GM12872 (cell line): Measurements from ENCODE around the gene COL4A3.

Experiments
- TF ChIP-seq, protein P1 (sequence below): IDR thresholded peaks from 3 replicates; pipeline ENCODE4 v1.5.1; 2011; ENCODE audit warnings: low read depth, mild to moderate bottlenecking, low read length, moderate library complexity; ENCODE audit not compliant: insufficient read depth

COL4A3 gene

GRCh38 chr2:227219312-227220105 lies 55.1 kb downstream of the COL4A3 start:
- TF ChIP-seq, protein P1, sequence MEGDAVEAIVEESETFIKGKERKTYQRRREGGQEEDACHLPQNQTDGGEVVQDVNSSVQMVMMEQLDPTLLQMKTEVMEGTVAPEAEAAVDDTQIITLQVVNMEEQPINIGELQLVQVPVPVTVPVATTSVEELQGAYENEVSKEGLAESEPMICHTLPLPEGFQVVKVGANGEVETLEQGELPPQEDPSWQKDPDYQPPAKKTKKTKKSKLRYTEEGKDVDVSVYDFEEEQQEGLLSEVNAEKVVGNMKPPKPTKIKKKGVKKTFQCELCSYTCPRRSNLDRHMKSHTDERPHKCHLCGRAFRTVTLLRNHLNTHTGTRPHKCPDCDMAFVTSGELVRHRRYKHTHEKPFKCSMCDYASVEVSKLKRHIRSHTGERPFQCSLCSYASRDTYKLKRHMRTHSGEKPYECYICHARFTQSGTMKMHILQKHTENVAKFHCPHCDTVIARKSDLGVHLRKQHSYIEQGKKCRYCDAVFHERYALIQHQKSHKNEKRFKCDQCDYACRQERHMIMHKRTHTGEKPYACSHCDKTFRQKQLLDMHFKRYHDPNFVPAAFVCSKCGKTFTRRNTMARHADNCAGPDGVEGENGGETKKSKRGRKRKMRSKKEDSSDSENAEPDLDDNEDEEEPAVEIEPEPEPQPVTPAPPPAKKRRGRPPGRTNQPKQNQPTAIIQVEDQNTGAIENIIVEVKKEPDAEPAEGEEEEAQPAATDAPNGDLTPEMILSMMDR: no peak

DNA sequence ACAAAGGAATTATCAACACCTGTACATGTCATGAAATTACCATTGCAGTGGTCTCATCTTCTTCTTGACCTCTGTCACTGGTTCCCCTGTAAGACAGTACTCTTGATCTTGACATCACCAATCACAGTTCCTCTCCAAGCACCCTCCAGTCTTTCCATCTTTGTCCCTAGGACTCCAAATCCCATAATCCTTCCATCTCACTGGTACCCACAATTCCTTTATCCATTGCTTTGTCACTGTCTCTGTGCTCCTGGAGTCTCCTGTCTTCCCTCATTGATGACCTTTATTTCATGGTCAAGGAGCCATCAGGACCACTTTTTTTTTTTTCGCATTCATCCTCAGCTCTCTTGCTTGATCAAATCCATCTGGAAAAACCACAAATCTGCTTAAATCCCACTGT lies 56.7 kb downstream of the COL4A3 start:
- TF ChIP-seq, protein P1: no peak

DNA sequence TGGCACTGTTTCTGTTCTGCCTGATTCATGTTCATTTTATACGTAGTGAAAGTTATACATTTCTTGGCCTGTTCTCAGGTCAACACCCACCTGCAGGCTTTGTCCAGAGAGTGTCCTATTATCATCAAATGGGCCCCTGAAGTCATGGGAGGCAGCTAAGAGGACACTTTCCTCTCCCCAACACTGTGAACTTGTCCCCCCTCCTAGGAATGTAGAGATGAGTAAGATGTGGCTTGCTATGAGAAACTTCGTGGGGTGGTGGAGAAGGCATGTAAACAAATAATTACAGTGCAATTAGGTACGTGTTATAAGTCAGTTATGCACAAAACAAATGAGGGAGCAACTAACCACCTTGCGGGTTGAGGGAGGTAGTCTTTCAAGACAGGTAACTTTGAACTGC lies 57.9 kb downstream of the COL4A3 start:
- TF ChIP-seq, protein P1: no peak

DNA sequence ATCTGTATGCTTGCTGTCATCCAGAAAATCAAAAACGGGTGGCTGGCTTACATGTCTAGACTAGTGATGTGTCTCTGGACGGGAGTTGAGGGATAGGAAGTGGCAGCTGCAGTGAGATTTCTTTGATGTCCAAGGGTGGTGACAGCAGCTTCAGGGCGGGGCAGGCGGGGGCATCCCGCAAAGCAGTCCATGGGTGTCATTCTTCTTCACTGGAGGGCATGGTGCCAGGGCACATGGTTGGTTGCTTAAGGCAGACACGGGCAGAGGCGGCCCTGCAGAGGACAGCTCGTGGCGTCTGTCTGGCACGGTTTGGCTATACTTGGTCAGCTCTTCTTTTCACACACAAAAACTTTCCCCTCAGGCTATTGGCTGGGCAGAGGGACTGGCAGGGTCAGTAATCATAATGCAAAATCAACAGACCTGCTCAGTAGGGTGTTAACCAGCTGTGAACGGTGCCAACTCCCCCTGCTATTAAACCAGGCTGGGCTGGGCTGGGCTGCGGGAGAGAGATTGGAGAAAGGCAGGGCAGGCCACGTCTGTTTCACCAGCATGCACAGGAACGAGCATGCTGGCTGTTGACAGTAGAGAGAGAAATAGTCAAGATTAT lies 63.7 kb downstream of the COL4A3 start:
- TF ChIP-seq, protein P1: no peak

GRCh38 chr2:227230151-227230550 lies 65.7 kb downstream of the COL4A3 start:
- TF ChIP-seq, protein P1: no peak

GRCh38 chr2:227234429-227234828 lies 70.0 kb downstream of the COL4A3 start:
- TF ChIP-seq, protein P1: no peak

GRCh38 chr2:227237786-227238185 lies 73.4 kb downstream of the COL4A3 start:
- TF ChIP-seq, protein P1: no peak
